ENCODE results near the gene FAAP100. TPM values are rescaled to one million over a fixed set of nuclear protein-coding genes. Genes with fewer than 3 reads are reported as not detected.

FAAP100 gene
- total RNA-seq, 1 experiment from 2014 or later, result 54.7 TPM

DNA sequence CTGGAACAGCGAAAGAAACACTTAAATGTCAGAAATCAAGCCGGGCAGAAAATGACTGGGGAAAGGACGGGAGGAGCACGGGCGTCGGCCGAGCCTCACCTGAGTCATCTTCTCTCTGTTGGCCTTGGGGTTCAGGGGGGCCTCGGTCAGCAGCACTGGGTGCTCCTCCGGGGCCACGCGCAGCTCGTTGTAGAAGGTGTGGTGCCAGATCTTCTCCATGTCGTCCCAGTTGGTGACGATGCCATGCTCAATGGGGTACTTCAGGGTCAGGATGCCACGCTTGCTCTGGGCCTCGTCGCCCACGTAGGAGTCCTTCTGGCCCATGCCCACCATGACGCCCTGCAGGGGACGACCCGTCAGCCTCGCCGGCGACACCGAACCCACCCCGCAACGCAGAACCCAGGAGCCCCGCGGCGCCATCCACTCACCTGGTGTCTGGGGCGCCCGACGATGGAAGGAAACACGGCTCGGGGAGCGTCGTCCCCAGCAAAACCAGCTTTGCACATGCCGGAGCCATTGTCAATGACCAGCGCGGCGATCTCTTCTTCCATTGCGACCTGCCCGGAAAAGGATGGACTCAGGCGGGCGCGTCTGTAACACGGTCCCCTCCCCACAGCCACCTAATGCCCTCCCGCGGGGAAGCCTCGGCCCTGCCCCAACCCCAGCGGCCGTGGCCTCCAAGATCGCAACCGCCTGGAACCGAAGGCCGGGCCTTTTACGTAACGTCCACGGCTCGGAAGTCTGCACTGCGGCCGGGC, 40.2 kb downstream of the FAAP100 start (continued):
- TF ChIP-seq IRF2 (CRISPR knock-in tag; IDR thresholded peaks at IDR 0.05; ENCODE audit: borderline replicate concordance, low read depth) (no peak), HMGA2 (CRISPR knock-in tag; IDR thresholded peaks at IDR 0.05) (no peak), NFATC4 (CRISPR knock-in tag; IDR thresholded peaks at IDR 0.05) (peak; percentile 89), SMAD4 (CRISPR knock-in tag; IDR thresholded peaks at IDR 0.05) (no peak), GTF2I (CRISPR knock-in tag; conservative IDR thresholded peaks at IDR 0.05) (no peak), KAT7 (CRISPR knock-in tag; IDR thresholded peaks at IDR 0.05; ENCODE audit: borderline replicate concordance) (peak; percentile 25; the same call in 1 of the 2 replicates), JUN (CRISPR knock-in tag; IDR thresholded peaks at IDR 0.05) (no peak; the same call in 1 of the 2 replicates), ATF1 (CRISPR knock-in tag; IDR thresholded peaks at IDR 0.05) (no peak), ZNF671 (CRISPR knock-in tag; IDR thresholded peaks at IDR 0.05) (peak; percentile 76), FOXP1 (CRISPR knock-in tag; IDR thresholded peaks at IDR 0.05; ENCODE audit: borderline replicate concordance) (peak; percentile 73; the same call in 1 of the 2 replicates), JAZF1 (CRISPR knock-in tag; IDR thresholded peaks at IDR 0.05) (no peak), RELA (CRISPR knock-in tag; IDR thresholded peaks at IDR 0.05; ENCODE audit: borderline replicate concordance) (no peak), SP1 (CRISPR knock-in tag; conservative IDR thresholded peaks at IDR 0.05) (no peak), PRRX2 (CRISPR knock-in tag; IDR thresholded peaks at IDR 0.05) (peak; percentile 75)
- TF ChIP-seq, protein P1, sequence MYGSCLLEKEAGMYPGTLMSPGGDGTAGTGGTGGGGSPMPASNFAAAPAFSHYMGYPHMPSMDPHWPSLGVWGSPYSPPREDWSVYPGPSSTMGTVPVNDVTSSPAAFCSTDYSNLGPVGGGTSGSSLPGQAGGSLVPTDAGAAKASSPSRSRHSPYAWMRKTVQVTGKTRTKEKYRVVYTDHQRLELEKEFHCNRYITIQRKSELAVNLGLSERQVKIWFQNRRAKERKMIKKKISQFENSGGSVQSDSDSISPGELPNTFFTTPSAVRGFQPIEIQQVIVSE (CRISPR knock-in tag; IDR thresholded peaks at IDR 0.05; ENCODE audit: borderline replicate concordance), result 0 out of 2 replicates have a peak, but pooled peaks have one; percentile 22
- TF ChIP-seq, protein P2, sequence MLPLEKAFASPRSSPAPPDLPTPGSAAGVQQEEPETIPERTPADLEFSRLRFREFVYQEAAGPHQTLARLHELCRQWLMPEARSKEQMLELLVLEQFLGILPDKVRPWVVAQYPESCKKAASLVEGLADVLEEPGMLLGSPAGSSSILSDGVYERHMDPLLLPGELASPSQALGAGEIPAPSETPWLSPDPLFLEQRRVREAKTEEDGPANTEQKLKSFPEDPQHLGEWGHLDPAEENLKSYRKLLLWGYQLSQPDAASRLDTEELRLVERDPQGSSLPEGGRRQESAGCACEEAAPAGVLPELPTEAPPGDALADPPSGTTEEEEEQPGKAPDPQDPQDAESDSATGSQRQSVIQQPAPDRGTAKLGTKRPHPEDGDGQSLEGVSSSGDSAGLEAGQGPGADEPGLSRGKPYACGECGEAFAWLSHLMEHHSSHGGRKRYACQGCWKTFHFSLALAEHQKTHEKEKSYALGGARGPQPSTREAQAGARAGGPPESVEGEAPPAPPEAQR (CRISPR knock-in tag; IDR thresholded peaks at IDR 0.05), result no peak
- TF ChIP-seq, protein P3, sequence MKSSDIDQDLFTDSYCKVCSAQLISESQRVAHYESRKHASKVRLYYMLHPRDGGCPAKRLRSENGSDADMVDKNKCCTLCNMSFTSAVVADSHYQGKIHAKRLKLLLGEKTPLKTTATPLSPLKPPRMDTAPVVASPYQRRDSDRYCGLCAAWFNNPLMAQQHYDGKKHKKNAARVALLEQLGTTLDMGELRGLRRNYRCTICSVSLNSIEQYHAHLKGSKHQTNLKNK (CRISPR knock-in tag; IDR thresholded peaks at IDR 0.05), result peak; percentile 50; the same call in 1 of the 2 replicates
- TF ChIP-seq, protein P4, sequence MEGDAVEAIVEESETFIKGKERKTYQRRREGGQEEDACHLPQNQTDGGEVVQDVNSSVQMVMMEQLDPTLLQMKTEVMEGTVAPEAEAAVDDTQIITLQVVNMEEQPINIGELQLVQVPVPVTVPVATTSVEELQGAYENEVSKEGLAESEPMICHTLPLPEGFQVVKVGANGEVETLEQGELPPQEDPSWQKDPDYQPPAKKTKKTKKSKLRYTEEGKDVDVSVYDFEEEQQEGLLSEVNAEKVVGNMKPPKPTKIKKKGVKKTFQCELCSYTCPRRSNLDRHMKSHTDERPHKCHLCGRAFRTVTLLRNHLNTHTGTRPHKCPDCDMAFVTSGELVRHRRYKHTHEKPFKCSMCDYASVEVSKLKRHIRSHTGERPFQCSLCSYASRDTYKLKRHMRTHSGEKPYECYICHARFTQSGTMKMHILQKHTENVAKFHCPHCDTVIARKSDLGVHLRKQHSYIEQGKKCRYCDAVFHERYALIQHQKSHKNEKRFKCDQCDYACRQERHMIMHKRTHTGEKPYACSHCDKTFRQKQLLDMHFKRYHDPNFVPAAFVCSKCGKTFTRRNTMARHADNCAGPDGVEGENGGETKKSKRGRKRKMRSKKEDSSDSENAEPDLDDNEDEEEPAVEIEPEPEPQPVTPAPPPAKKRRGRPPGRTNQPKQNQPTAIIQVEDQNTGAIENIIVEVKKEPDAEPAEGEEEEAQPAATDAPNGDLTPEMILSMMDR (IDR thresholded peaks at IDR 0.05), result no peak
- TF ChIP-seq, protein P5, sequence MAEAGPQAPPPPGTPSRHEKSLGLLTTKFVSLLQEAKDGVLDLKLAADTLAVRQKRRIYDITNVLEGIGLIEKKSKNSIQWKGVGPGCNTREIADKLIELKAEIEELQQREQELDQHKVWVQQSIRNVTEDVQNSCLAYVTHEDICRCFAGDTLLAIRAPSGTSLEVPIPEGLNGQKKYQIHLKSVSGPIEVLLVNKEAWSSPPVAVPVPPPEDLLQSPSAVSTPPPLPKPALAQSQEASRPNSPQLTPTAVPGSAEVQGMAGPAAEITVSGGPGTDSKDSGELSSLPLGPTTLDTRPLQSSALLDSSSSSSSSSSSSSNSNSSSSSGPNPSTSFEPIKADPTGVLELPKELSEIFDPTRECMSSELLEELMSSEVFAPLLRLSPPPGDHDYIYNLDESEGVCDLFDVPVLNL (CRISPR knock-in tag; IDR thresholded peaks at IDR 0.05; ENCODE audit: borderline replicate concordance, low read depth), result no peak
- TF ChIP-seq, protein P6, sequence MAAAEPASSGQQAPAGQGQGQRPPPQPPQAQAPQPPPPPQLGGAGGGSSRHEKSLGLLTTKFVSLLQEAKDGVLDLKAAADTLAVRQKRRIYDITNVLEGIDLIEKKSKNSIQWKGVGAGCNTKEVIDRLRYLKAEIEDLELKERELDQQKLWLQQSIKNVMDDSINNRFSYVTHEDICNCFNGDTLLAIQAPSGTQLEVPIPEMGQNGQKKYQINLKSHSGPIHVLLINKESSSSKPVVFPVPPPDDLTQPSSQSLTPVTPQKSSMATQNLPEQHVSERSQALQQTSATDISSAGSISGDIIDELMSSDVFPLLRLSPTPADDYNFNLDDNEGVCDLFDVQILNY (CRISPR knock-in tag; IDR thresholded peaks at IDR 0.05), result 0 out of 2 replicates have a peak, but pooled peaks have one; percentile 40
- TF ChIP-seq, protein P7, sequence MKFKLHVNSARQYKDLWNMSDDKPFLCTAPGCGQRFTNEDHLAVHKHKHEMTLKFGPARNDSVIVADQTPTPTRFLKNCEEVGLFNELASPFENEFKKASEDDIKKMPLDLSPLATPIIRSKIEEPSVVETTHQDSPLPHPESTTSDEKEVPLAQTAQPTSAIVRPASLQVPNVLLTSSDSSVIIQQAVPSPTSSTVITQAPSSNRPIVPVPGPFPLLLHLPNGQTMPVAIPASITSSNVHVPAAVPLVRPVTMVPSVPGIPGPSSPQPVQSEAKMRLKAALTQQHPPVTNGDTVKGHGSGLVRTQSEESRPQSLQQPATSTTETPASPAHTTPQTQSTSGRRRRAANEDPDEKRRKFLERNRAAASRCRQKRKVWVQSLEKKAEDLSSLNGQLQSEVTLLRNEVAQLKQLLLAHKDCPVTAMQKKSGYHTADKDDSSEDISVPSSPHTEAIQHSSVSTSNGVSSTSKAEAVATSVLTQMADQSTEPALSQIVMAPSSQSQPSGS (CRISPR knock-in tag; IDR thresholded peaks at IDR 0.05; ENCODE audit: borderline replicate concordance, low read depth), result no peak
- TF ChIP-seq, protein P8, sequence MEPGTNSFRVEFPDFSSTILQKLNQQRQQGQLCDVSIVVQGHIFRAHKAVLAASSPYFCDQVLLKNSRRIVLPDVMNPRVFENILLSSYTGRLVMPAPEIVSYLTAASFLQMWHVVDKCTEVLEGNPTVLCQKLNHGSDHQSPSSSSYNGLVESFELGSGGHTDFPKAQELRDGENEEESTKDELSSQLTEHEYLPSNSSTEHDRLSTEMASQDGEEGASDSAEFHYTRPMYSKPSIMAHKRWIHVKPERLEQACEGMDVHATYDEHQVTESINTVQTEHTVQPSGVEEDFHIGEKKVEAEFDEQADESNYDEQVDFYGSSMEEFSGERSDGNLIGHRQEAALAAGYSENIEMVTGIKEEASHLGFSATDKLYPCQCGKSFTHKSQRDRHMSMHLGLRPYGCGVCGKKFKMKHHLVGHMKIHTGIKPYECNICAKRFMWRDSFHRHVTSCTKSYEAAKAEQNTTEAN (CRISPR knock-in tag; IDR thresholded peaks at IDR 0.05), result no peak
- TF ChIP-seq, protein P9, sequence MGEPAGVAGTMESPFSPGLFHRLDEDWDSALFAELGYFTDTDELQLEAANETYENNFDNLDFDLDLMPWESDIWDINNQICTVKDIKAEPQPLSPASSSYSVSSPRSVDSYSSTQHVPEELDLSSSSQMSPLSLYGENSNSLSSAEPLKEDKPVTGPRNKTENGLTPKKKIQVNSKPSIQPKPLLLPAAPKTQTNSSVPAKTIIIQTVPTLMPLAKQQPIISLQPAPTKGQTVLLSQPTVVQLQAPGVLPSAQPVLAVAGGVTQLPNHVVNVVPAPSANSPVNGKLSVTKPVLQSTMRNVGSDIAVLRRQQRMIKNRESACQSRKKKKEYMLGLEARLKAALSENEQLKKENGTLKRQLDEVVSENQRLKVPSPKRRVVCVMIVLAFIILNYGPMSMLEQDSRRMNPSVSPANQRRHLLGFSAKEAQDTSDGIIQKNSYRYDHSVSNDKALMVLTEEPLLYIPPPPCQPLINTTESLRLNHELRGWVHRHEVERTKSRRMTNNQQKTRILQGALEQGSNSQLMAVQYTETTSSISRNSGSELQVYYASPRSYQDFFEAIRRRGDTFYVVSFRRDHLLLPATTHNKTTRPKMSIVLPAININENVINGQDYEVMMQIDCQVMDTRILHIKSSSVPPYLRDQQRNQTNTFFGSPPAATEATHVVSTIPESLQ (CRISPR knock-in tag; IDR thresholded peaks at IDR 0.05), result no peak
- TF ChIP-seq, protein P10, sequence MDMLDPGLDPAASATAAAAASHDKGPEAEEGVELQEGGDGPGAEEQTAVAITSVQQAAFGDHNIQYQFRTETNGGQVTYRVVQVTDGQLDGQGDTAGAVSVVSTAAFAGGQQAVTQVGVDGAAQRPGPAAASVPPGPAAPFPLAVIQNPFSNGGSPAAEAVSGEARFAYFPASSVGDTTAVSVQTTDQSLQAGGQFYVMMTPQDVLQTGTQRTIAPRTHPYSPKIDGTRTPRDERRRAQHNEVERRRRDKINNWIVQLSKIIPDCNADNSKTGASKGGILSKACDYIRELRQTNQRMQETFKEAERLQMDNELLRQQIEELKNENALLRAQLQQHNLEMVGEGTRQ (CRISPR knock-in tag; IDR thresholded peaks at IDR 0.05), result no peak
- TF ChIP-seq, protein P11, sequence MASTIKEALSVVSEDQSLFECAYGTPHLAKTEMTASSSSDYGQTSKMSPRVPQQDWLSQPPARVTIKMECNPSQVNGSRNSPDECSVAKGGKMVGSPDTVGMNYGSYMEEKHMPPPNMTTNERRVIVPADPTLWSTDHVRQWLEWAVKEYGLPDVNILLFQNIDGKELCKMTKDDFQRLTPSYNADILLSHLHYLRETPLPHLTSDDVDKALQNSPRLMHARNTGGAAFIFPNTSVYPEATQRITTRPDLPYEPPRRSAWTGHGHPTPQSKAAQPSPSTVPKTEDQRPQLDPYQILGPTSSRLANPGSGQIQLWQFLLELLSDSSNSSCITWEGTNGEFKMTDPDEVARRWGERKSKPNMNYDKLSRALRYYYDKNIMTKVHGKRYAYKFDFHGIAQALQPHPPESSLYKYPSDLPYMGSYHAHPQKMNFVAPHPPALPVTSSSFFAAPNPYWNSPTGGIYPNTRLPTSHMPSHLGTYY (CRISPR knock-in tag; IDR thresholded peaks at IDR 0.05), result peak; percentile 87; the same call in 1 of the 2 replicates
